Liver (tissue), 9 donors: ENCODE measurements around the gene LNPK. TPM values are rescaled to one million over a fixed set of nuclear protein-coding genes. Genes with fewer than 3 reads are reported as not detected.

ENCODE experiments used
- DNase-seq: peaks from one replicate; pipeline ENCODE4 v3.0.0-alpha.2; 2017; ENCODE audit warnings: low spot score
- H3K27ac ChIP-seq, 2 donors: one replicate each; pipeline ENCODE4 v1.7.0; 2013; ENCODE audit warnings: inconsistent platforms in 2 of 2, low read length in 2 of 2, control low read depth in 1 of 2, low read depth in 1 of 2, mild to moderate bottlenecking in 1 of 2
- H3K27me3 ChIP-seq, 4 donors: one replicate each; pipeline versions ENCODE4 v1.6.1 to v1.7.0; 2013; ENCODE audit warnings: low read length in 3 of 4, inconsistent platforms in 1 of 4, mild to moderate bottlenecking in 1 of 4, moderate library complexity in 1 of 4; ENCODE audit not compliant: control insufficient read depth in 4 of 4, insufficient read depth in 4 of 4
- H3K36me3 ChIP-seq, 4 donors: one replicate each; pipeline versions ENCODE4 v1.6.1 to v1.7.0; 2013; ENCODE audit warnings: low read length in 3 of 4, mild to moderate bottlenecking in 3 of 4, low read depth in 1 of 4, moderate library complexity in 1 of 4; ENCODE audit not compliant: control insufficient read depth in 4 of 4, insufficient read depth in 3 of 4
- H3K4me1 ChIP-seq, 4 donors: one replicate each; pipeline versions ENCODE4 v1.6.1 to v1.7.0; 2013; ENCODE audit warnings: low read length in 3 of 4, mild to moderate bottlenecking in 3 of 4, moderate library complexity in 1 of 4; ENCODE audit not compliant: control insufficient read depth in 4 of 4, insufficient read depth in 4 of 4
- H3K4me3 ChIP-seq, 3 donors: one replicate each; pipeline versions ENCODE4 v1.6.1 to v1.7.0; 2013; ENCODE audit warnings: low read length in 3 of 3, control low read depth in 1 of 3, low read depth in 1 of 3, mild to moderate bottlenecking in 1 of 3
- H3K9ac ChIP-seq, 2 donors: one replicate each; pipeline ENCODE4 v1.7.0; 2013; ENCODE audit warnings: low read length in 2 of 2, mild to moderate bottlenecking in 2 of 2, moderate library complexity in 2 of 2, control low read depth in 1 of 2, low read depth in 1 of 2
- H3K9me3 ChIP-seq, 4 donors: one replicate each; pipeline versions ENCODE4 v1.6.1 to v1.7.0; 2013; ENCODE audit warnings: low read length in 3 of 4; ENCODE audit not compliant: control insufficient read depth in 4 of 4
- ATF3 ChIP-seq: IDR thresholded peaks from 2 replicates; pipeline ENCODE4 v1.6.1; 2016; ENCODE audit warnings: antibody characterized with exemption
- CTCF ChIP-seq: fragments of 150-350 bp; IDR thresholded peaks from 2 replicates; pipeline ENCODE4 v1.5.1; 2017; ENCODE audit warnings: improper control_type of control experiment, low read depth, low read length; ENCODE audit not compliant: missing input control
- EGR1 ChIP-seq, 2 donors: IDR thresholded peaks; 2 replicates each; pipeline ENCODE4 v1.6.1; 2016 to 2018; ENCODE audit warnings: antibody characterized with exemption in 2 of 2, low read depth in 2 of 2
- FOXA1 ChIP-seq: IDR thresholded peaks from 2 replicates; pipeline ENCODE4 v1.6.1; 2016; ENCODE audit warnings: antibody characterized with exemption
- FOXA2 ChIP-seq: IDR thresholded peaks from 2 replicates; pipeline ENCODE4 v1.6.1; 2016; ENCODE audit warnings: antibody characterized with exemption
- HNF4A ChIP-seq, 2 donors: conservative IDR thresholded peaks; 2 replicates each; pipeline ENCODE4 v1.6.1; 2016; ENCODE audit warnings: antibody characterized with exemption in 2 of 2, mild to moderate bottlenecking in 2 of 2
- JUND ChIP-seq, 2 donors: IDR thresholded peaks; 2 replicates each; pipeline ENCODE4 v1.6.1; 2016; ENCODE audit warnings: antibody characterized with exemption in 2 of 2
- MAX ChIP-seq: IDR thresholded peaks from 2 replicates; pipeline ENCODE4 v1.6.1; 2016; ENCODE audit warnings: antibody characterized with exemption
- NR2F2 ChIP-seq: IDR thresholded peaks from 2 replicates; pipeline ENCODE4 v1.6.1; 2016; ENCODE audit warnings: antibody characterized with exemption
- RAD21 ChIP-seq, 2 donors: IDR thresholded peaks; 2 replicates each; pipeline ENCODE4 v1.6.1; 2016; ENCODE audit warnings: antibody characterized with exemption in 2 of 2, mild to moderate bottlenecking in 2 of 2
- REST ChIP-seq: IDR thresholded peaks from 2 replicates; pipeline ENCODE4 v1.6.1; 2016; ENCODE audit warnings: antibody characterized with exemption, mild to moderate bottlenecking
- RXRA ChIP-seq, 2 donors: IDR thresholded peaks; 2 replicates each; pipeline ENCODE4 v1.6.1; 2017 to 2018; ENCODE audit warnings: antibody characterized with exemption in 2 of 2, mild to moderate bottlenecking in 1 of 2
- SP1 ChIP-seq: IDR thresholded peaks from 2 replicates; pipeline ENCODE4 v1.6.1; 2018; ENCODE audit warnings: antibody characterized with exemption, mild to moderate bottlenecking
- TAF1 ChIP-seq: conservative IDR thresholded peaks from 2 replicates; pipeline ENCODE4 v1.6.1; 2016; ENCODE audit warnings: antibody characterized with exemption, mild to moderate bottlenecking
- YY1 ChIP-seq: IDR thresholded peaks from 2 replicates; pipeline ENCODE4 v1.6.1; 2016; ENCODE audit warnings: antibody characterized with exemption, mild to moderate bottlenecking
- ZBTB33 ChIP-seq: IDR thresholded peaks from 2 replicates; pipeline ENCODE4 v1.6.1; 2016; ENCODE audit warnings: antibody characterized with exemption
- WGBS: extraction: QIAGEN DNeasy Blood & Tissue Kit; methylation state at CpG from one replicate; pipeline ENCODE4 v1.1.7; 2013; 5-methylcytosine and 5-hydroxymethylcytosine counted together
- polyA plus RNA-seq, 2 donors: library from polyadenylated mRNA; stranded (reverse) in 1 of 2; unstranded in 1 of 2; fragments of 200-250 nt in 1 of 2; fragments of >200 nt in 1 of 2; fragmentation: Nextera tagmentation in 1 of 2; extraction: Ambion mirVana in 1 of 2; gene quantifications; one replicate each; pipeline versions ENCODE4 v1.2.1 to v1.2.3, GENCODE V29; 2013 to 2015
- total RNA-seq, 2 donors: library from RNA; depleted of rRNA; stranded (reverse); fragments of >200 nt; gene quantifications; one replicate each; pipeline ENCODE4 v1.2.3, GENCODE V29; 2014
- donor health status: healthy.
- donor health status: healthy.
- donor health status: healthy.
- donor health status: healthy.
- donor health status: healthy.

Gene LNPK
- total and polyA plus RNA-seq, 4 donors = 5.5 to 25.2 (median 11.5) TPM

- peaks cover 2 to 19% (median 13%) of the 10 kb centered on the region in 4 donors for H3K36me3 ChIP-seq
- no peaks in the 10 kb centered on the region for H3K9me3 ChIP-seq
- WGBS = 97% methylated on average over 2 of the region's 2 CpGs
- no peak for DNase-seq
- no peak overlapping the region for H3K9ac ChIP-seq
- no peak overlapping the region for H3K27ac ChIP-seq
- no peaks in the 10 kb centered on the region for H3K27me3 ChIP-seq
- TF ChIP-seq JUND (IDR thresholded peaks at IDR 0.05) (no peak), TAF1 (no peak), ZBTB33 (no peak), MAX (no peak), NR2F2 (no peak), FOXA2 (no peak), FOXA1 (no peak), YY1 (no peak), RXRA (IDR thresholded peaks at IDR 0.05) (no peak)
- H3K4me3 ChIP-seq = no peak overlapping the region
- H3K4me1 ChIP-seq = no peaks in the 10 kb centered on the region
Measured at GRCh38 chr2:175932675-175933074, 69.4 kb downstream of the LNPK start.

GRCh38 chr2:175931805-175932204 is 70.3 kb downstream of the LNPK start:
- WGBS = 92% methylated on average over 2 of the region's 2 CpGs
- H3K27ac ChIP-seq = no peak overlapping the region
- no peaks in the 10 kb centered on the region for H3K9me3 ChIP-seq
- H3K36me3 ChIP-seq = peaks cover 2 to 21% (median 12%) of the 10 kb centered on the region in 4 donors
- TF ChIP-seq ATF3 (no peak), FOXA1 (no peak), RAD21 (IDR thresholded peaks at IDR 0.05) (no peak), HNF4A (conservative IDR thresholded peaks at IDR 0.05) (no peak), CTCF (no peak), MAX (no peak), YY1 (no peak)
- no peaks in the 10 kb centered on the region for H3K27me3 ChIP-seq
- H3K4me3 ChIP-seq = no peak overlapping the region
- no peak for DNase-seq
- H3K9ac ChIP-seq = no peak overlapping the region
- no peaks in the 10 kb centered on the region for H3K4me1 ChIP-seq

- WGBS = 82% methylated on average over 1 of the region's 1 CpG
- Histone ChIP-seq H3K27me3 (no peaks in the 10 kb centered on the region), H3K4me1 (no peaks in the 10 kb centered on the region), H3K27ac (no peak overlapping the region), H3K9me3 (no peaks in the 10 kb centered on the region), H3K9ac (no peak overlapping the region), H3K4me3 (no peak overlapping the region), H3K36me3 (peaks cover 0 to 13% (median 11%) of the 10 kb centered on the region in 4 donors)
- DNase-seq = no peak
- TF ChIP-seq FOXA1 = no peak
- TF ChIP-seq FOXA2 = no peak
- no peak for TF ChIP-seq JUND (IDR thresholded peaks at IDR 0.05)
- no peak for TF ChIP-seq RAD21 (IDR thresholded peaks at IDR 0.05)
- no peak for TF ChIP-seq SP1
- no peak for TF ChIP-seq ATF3
- TF ChIP-seq YY1 = no peak
- TF ChIP-seq ZBTB33 = no peak
- TF ChIP-seq HNF4A (conservative IDR thresholded peaks at IDR 0.05) = no peak
- TF ChIP-seq TAF1 = no peak
- no peak for TF ChIP-seq REST
- no peak for TF ChIP-seq EGR1 (IDR thresholded peaks at IDR 0.05; ENCODE audit: low read depth in 2 of 2)
Measured at GRCh38 chr2:175930504-175930903, 71.6 kb downstream of the LNPK start.
